HepG2 (cell line): Measurements from ENCODE around the gene SNAP47. TPM values are rescaled to one million over a fixed set of nuclear protein-coding genes. Genes with fewer than 3 reads are reported as not detected.

Experiments used
- CENPT ChIP-seq: sonication (generic); formaldehyde crosslinking; IDR thresholded peaks from 2 replicates; pipeline ENCODE4 v1.8.0; 2022; ENCODE audit warnings: low read depth, mild to moderate bottlenecking, moderate library complexity, missing genetic modification reagents
- GATAD2A ChIP-seq: IDR thresholded peaks from 2 replicates; pipeline ENCODE4 v1.6.1; 2016
- GTF2F1 ChIP-seq: fragments of 150-350 bp; IDR thresholded peaks from 2 replicates; pipeline ENCODE4 v1.6.1; 2014; ENCODE audit warnings: low read length
- HNF4G ChIP-seq, 2 experiments: sonication (generic) in 1 of 2; formaldehyde crosslinking in 1 of 2; IDR thresholded peaks; 2 replicates each; pipeline versions ENCODE4 v1.4.0 to v1.6.1; 2011 to 2020; ENCODE audit warnings: borderline replicate concordance in 2 of 2, low read depth in 2 of 2, mild to moderate bottlenecking in 2 of 2, low read length in 1 of 2, missing genetic modification reagents in 1 of 2, moderate library complexity in 1 of 2
- NR2F2 ChIP-seq: IDR thresholded peaks from 2 replicates; pipeline ENCODE4 v1.6.1; 2012; ENCODE audit warnings: low read depth, inconsistent platforms, borderline replicate concordance
- TBL1XR1 ChIP-seq: fragments of 150-350 bp; IDR thresholded peaks from 2 replicates; pipeline ENCODE4 v1.6.1; 2014; ENCODE audit warnings: borderline replicate concordance, low read length; ENCODE audit not compliant: partially characterized antibody
- TBX3 ChIP-seq: fragments of 450-650 bp; IDR thresholded peaks from 2 replicates; pipeline ENCODE4 v1.6.1; 2017; ENCODE audit warnings: antibody characterized with exemption, mild to moderate bottlenecking, inconsistent platforms, borderline replicate concordance
- TEAD3 ChIP-seq: optimal IDR thresholded peaks from 2 replicates; pipeline ENCODE3; 2016; ENCODE audit warnings: borderline replicate concordance
- THAP11 ChIP-seq: IDR thresholded peaks from 2 replicates; pipeline ENCODE4 v1.6.1; 2016; ENCODE audit warnings: missing biosample characterization, missing genetic modification reagents
- ZBTB37 ChIP-seq: sonication (generic); formaldehyde crosslinking; IDR thresholded peaks from 2 replicates; pipeline ENCODE4 v1.4.0; 2020; ENCODE audit warnings: mild to moderate bottlenecking, missing genetic modification reagents
- ZBTB7B ChIP-seq: sonication (generic); formaldehyde crosslinking; IDR thresholded peaks from 2 replicates; pipeline ENCODE4 v1.4.0; 2020; ENCODE audit warnings: missing genetic modification reagents
- ZNF124 ChIP-seq: sonication (generic); formaldehyde crosslinking; IDR thresholded peaks from 2 replicates; pipeline ENCODE4 v1.4.0; 2020; ENCODE audit warnings: missing genetic modification reagents
- ZNF18 ChIP-seq: sonication (generic); formaldehyde crosslinking; IDR thresholded peaks from 2 replicates; pipeline ENCODE4 v1.8.0; 2022; ENCODE audit warnings: mild to moderate bottlenecking, missing genetic modification reagents; ENCODE audit not compliant: insufficient replicate concordance
- ZNF180 ChIP-seq: sonication (generic); formaldehyde crosslinking; IDR thresholded peaks from 2 replicates; pipeline ENCODE4 v1.4.0; 2020; ENCODE audit warnings: low read depth, missing genetic modification reagents, borderline replicate concordance
- ZNF441 ChIP-seq: sonication (generic); formaldehyde crosslinking; IDR thresholded peaks from 2 replicates; pipeline ENCODE4 v1.7.0; 2021; ENCODE audit warnings: missing genetic modification reagents, borderline replicate concordance
- ZNF510 ChIP-seq: sonication (generic); formaldehyde crosslinking; IDR thresholded peaks from 2 replicates; pipeline ENCODE4 v1.4.0; 2020; ENCODE audit warnings: low read depth, mild to moderate bottlenecking, missing genetic modification reagents
- ZNF567 ChIP-seq: sonication (generic); formaldehyde crosslinking; IDR thresholded peaks from 2 replicates; pipeline ENCODE4 v1.8.1; 2023; ENCODE audit warnings: mild to moderate bottlenecking, missing genetic modification reagents, borderline replicate concordance
- ZNF570 ChIP-seq: sonication (generic); formaldehyde crosslinking; IDR thresholded peaks from 2 replicates; pipeline ENCODE4 v1.4.0; 2020; ENCODE audit warnings: mild to moderate bottlenecking, missing genetic modification reagents, borderline replicate concordance
- ZNF598 ChIP-seq: sonication (generic); formaldehyde crosslinking; IDR thresholded peaks from 2 replicates; pipeline ENCODE4 v1.5.1; 2020; ENCODE audit warnings: mild to moderate bottlenecking, missing genetic modification reagents, borderline replicate concordance
- ZSCAN22 ChIP-seq: sonication (generic); formaldehyde crosslinking; IDR thresholded peaks from 2 replicates; pipeline ENCODE4 v1.4.0; 2020; ENCODE audit warnings: mild to moderate bottlenecking, missing genetic modification reagents
- polyA plus RNA-seq, 8 experiments: library from polyadenylated mRNA; depleted of rRNA in 3 of 8; stranded (reverse) in 7 of 8; unstranded in 1 of 8; fragments of >200 nt; fragmentation: Illumina TruSeq in 4 of 8; extraction: Trizol in 4 of 8; gene quantifications; 2 replicates each; pipeline versions ENCODE4 v1.2.1 to v1.2.3, GENCODE V29; 2011 to 2016; ENCODE audit warnings: low read depth in 4 of 8, missing spikeins in 1 of 8, mixed read lengths in 1 of 8; ENCODE audit not compliant: insufficient read depth in 1 of 8
- total RNA-seq, 5 experiments: library from RNA; depleted of rRNA; stranded (reverse); fragments of >200 nt; fragmentation: Illumina TruSeq; extraction: Trizol; gene quantifications; 2 replicates each; pipeline ENCODE4 v1.2.3, GENCODE V29; 2016; ENCODE audit warnings: low read depth in 1 of 5
- TF ChIP-seq, protein P1 (sequence below): sonication (generic); formaldehyde crosslinking; IDR thresholded peaks from 2 replicates; pipeline ENCODE4 v1.5.0; 2020; ENCODE audit warnings: mild to moderate bottlenecking, missing genetic modification reagents, borderline replicate concordance
- TF ChIP-seq, protein P2 (sequence below): sonication (generic); formaldehyde crosslinking; conservative IDR thresholded peaks from 2 replicates; pipeline ENCODE4 v1.8.0; 2022; ENCODE audit warnings: missing genetic modification reagents

SNAP47 gene
- total and polyA plus RNA-seq, 2 of the 13 experiments (the other 11 are each of a cell fraction or from before 2014, with no cell fraction given): 13.6 to 25.1 TPM

DNA sequence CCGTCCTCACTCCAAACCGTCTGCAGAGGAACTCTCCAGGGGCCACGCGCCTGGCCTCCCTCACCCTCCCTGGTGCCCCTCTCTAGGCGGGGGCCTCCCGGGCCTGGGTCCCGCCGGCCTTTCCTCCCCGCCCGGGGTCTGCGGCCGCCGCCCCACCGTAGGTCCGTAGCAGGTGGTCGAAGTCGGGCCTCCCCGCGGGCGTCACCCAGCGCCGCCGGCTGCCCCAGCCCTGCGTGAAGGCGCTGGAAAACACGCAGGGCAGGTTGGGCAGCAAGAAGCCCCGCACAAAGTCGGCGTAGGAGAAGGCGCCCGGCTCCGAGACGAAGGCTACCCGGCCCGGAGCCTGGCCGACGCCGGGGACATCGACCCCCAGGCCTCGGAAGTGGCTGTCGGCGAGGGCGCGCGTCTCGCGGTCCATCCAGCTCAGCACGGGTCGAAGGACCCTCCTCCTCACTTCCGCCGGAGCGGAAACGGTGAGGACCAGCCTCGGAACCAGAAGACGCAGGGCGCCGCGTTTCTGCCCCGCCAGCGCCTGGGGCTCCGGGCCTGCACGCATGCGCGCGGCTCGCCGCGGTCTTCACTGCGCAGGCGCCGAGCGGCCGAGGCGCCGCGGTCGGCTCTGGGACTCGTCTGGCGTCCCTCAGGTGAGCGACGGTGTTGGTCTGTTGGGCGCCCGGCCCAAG lies at the start of gene SNAP47, which contains the start of gene JMJD4 (continued):
- TF ChIP-seq ZNF510 (peak; percentile 84; the same call in 1 of the 2 replicates), ZNF180 (no peak; the same call in 1 of the 2 replicates), ZNF567 (peak; percentile 75; the same call in 1 of the 2 replicates), ZSCAN22 (CRISPR knock-in tag) (0 out of 2 replicates have a peak, but pooled peaks have one; percentile 49), TBL1XR1 (no peak), TBX3 (no peak), ZBTB7B (CRISPR knock-in tag) (peak; percentile 93), NR2F2 (no peak), ZNF570 (CRISPR knock-in tag) (no peak), GATAD2A (CRISPR knock-in tag) (peak; percentile 74), ZNF124 (no peak; the same call in 1 of the 2 replicates), ZNF441 (CRISPR knock-in tag) (peak; percentile 49; the same call in 1 of the 2 replicates), GTF2F1 (no peak), CENPT (0 out of 2 replicates have a peak, but pooled peaks have one; percentile 25), ZNF598 (peak; percentile 76; the same call in 1 of the 2 replicates), ZBTB37 (CRISPR knock-in tag) (no peak), HNF4G (IDR thresholded peaks at IDR 0.05; ENCODE audit: borderline replicate concordance, low read depth, low read length) (peak; percentile 44; the same call in 1 of the 2 replicates), HNF4G (CRISPR knock-in tag; IDR thresholded peaks at IDR 0.05; ENCODE audit: borderline replicate concordance, low read depth) (0 out of 2 replicates have a peak, but pooled peaks have one; percentile 75), ZNF18 (CRISPR knock-in tag) (peak; percentile 86), THAP11 (peak; percentile 97), TEAD3 (peak; percentile 84)
- TF ChIP-seq, protein P1, sequence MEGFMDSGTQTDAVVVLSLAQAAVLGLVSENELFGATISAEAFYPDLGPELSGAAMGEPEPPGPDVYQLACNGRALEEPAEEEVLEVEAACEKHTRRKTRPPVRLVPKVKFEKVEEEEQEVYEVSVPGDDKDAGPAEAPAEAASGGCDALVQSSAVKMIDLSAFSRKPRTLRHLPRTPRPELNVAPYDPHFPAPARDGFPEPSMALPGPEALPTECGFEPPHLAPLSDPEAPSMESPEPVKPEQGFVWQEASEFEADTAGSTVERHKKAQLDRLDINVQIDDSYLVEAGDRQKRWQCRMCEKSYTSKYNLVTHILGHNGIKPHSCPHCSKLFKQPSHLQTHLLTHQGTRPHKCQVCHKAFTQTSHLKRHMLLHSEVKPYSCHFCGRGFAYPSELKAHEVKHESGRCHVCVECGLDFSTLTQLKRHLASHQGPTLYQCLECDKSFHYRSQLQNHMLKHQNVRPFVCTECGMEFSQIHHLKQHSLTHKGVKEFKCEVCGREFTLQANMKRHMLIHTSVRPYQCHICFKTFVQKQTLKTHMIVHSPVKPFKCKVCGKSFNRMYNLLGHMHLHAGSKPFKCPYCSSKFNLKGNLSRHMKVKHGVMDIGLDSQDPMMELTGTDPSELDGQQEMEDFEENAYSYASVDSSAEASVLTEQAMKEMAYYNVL (CRISPR knock-in tag): peak; percentile 63; the same call in 1 of the 2 replicates
- TF ChIP-seq, protein P2, sequence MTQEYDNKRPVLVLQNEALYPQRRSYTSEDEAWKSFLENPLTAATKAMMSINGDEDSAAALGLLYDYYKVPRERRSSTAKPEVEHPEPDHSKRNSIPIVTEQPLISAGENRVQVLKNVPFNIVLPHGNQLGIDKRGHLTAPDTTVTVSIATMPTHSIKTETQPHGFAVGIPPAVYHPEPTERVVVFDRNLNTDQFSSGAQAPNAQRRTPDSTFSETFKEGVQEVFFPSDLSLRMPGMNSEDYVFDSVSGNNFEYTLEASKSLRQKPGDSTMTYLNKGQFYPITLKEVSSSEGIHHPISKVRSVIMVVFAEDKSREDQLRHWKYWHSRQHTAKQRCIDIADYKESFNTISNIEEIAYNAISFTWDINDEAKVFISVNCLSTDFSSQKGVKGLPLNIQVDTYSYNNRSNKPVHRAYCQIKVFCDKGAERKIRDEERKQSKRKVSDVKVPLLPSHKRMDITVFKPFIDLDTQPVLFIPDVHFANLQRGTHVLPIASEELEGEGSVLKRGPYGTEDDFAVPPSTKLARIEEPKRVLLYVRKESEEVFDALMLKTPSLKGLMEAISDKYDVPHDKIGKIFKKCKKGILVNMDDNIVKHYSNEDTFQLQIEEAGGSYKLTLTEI (CRISPR knock-in tag): no peak
